CD4-positive, alpha-beta T cell treated with Interleukin-15 for 4 hours (primary cell): ENCODE measurements around the gene ELL2.

Source experiments
- DNase-seq: peaks from one replicate; pipeline ENCODE4 v3.0.0-alpha.2; 2020; ENCODE audit warnings: low spot score

ELL2 gene

GRCh38 chr5:95956021-95956899 lies 5.4 kb downstream of the ELL2 start:
- no peak for DNase-seq

GRCh38 chr5:95954716-95955115 lies 6.9 kb downstream of the ELL2 start:
- DNase-seq: no peak

- no peak for DNase-seq
Measured at GRCh38 chr5:95953021-95953702, 8.5 kb downstream of the ELL2 start.

- DNase-seq: no peak
Measured at GRCh38 chr5:95951916-95952315, 9.7 kb downstream of the ELL2 start.

- no peak for DNase-seq
Measured at GRCh38 chr5:95949810-95950209, 11.8 kb downstream of the ELL2 start.

GRCh38 chr5:95948631-95949030 lies 13.0 kb downstream of the ELL2 start:
- no peak for DNase-seq

GRCh38 chr5:95946451-95946850 lies 15.2 kb downstream of the ELL2 start:
- DNase-seq: no peak

GRCh38 chr5:95942968-95943367 lies 18.7 kb downstream of the ELL2 start:
- no peak for DNase-seq

GRCh38 chr5:95942414-95942813 lies 19.2 kb downstream of the ELL2 start:
- DNase-seq: no peak

- DNase-seq: no peak
Measured at GRCh38 chr5:95941756-95942155, 19.9 kb downstream of the ELL2 start.

- DNase-seq: no peak
Measured at GRCh38 chr5:95940758-95941682, 20.6 kb downstream of the ELL2 start.

GRCh38 chr5:95939465-95939864 lies 22.2 kb downstream of the ELL2 start:
- DNase-seq: no peak

- DNase-seq: no peak
Measured at GRCh38 chr5:95938766-95939165, 22.9 kb downstream of the ELL2 start.

GRCh38 chr5:95938347-95938746 lies 23.3 kb downstream of the ELL2 start:
- no peak for DNase-seq

GRCh38 chr5:95937607-95938152 lies 24.0 kb downstream of the ELL2 start:
- no peak for DNase-seq

GRCh38 chr5:95936812-95937397 lies 24.7 kb downstream of the ELL2 start:
- no peak for DNase-seq

GRCh38 chr5:95935553-95936100 lies 26.0 kb downstream of the ELL2 start:
- DNase-seq: no peak

GRCh38 chr5:95934207-95934804 lies 27.3 kb downstream of the ELL2 start:
- DNase-seq: no peak

- no peak for DNase-seq
Measured at GRCh38 chr5:95932941-95933340, 28.7 kb downstream of the ELL2 start.

GRCh38 chr5:95931079-95931833 lies 30.4 kb downstream of the ELL2 start:
- no peak for DNase-seq
